Occipital lobe (tissue), 2 donors: Measurements from ENCODE around the gene TOMM40L. TPM values are rescaled to one million over a fixed set of nuclear protein-coding genes. Genes with fewer than 3 reads are reported as not detected.
"Not testable (repeated sequence)": the region's sequence is repeated elsewhere in the genome, so short reads cannot be mapped to it uniquely, and the experiment has no call there.

Experiments used
- DNase-seq: peaks from one replicate; lab custom pipeline; 2025; lab: John Stamatoyannopoulos, UW
- total RNA-seq: library from RNA; depleted of rRNA; stranded (reverse); fragments of >200 nt; gene quantifications from one replicate; pipeline ENCODE4 v1.2.3, GENCODE V29; 2014

TOMM40L gene
- total RNA-seq, 1 donor from 2014 or later = 20.1 TPM

- no peak for DNase-seq
Observed at GRCh38 chr1:161220002-161220401, 5.9 kb upstream of the TOMM40L start.

- DNase-seq = no peak
Observed at GRCh38 chr1:161222175-161223019, 3.5 kb upstream of the TOMM40L start.

GRCh38 chr1:161223805-161224694 is 1.8 kb upstream of the TOMM40L start:
- DNase-seq = no peak

- DNase-seq = not testable (repeated sequence)
Observed at GRCh38 chr1:161224695-161225087, 1.2 kb upstream of the TOMM40L start.

- no peak for DNase-seq
Observed at GRCh38 chr1:161225178-161225533, 704 bp upstream of the TOMM40L start.

GRCh38 chr1:161226320-161226711 is 456 bp downstream of the TOMM40L start:
- DNase-seq = no peak

GRCh38 chr1:161226759-161227158 is 899 bp downstream of the TOMM40L start:
- DNase-seq = no peak

GRCh38 chr1:161227196-161227871 is 1.5 kb downstream of the TOMM40L start:
- DNase-seq = peak; percentile 65

GRCh38 chr1:161228032-161228431 is 2.2 kb downstream of the TOMM40L start:
- DNase-seq = no peak

- no peak for DNase-seq
Observed at GRCh38 chr1:161229896-161230295, 4.0 kb downstream of the TOMM40L start.

- no peak for DNase-seq
Observed at GRCh38 chr1:161230762-161231161, 4.9 kb downstream of the TOMM40L start.

- DNase-seq = no peak
Observed at GRCh38 chr1:161233102-161233501, 7.2 kb downstream of the TOMM40L start.

GRCh38 chr1:161235957-161236775 is 10.3 kb downstream of the TOMM40L start:
- DNase-seq = no peak

GRCh38 chr1:161238039-161238473 is 12.2 kb downstream of the TOMM40L start, which contains the start of gene NR1I3:
TSS of gene NR1I3 (minus strand) at chr1:161238203. CDS start at chr1:161236565, 1,638 bp downstream.
- DNase-seq = no peak

- no peak for DNase-seq
Observed at GRCh38 chr1:161241682-161242081, 15.8 kb downstream of the TOMM40L start.

- no peak for DNase-seq
Observed at GRCh38 chr1:161242313-161242712, 16.5 kb downstream of the TOMM40L start.

- DNase-seq = no peak
Observed at GRCh38 chr1:161244888-161245287, 19.0 kb downstream of the TOMM40L start.

GRCh38 chr1:161250100-161250499 is 24.2 kb downstream of the TOMM40L start:
- DNase-seq = not testable (repeated sequence)

GRCh38 chr1:161250829-161251228 is 25.0 kb downstream of the TOMM40L start:
- DNase-seq = no peak

GRCh38 chr1:161251579-161251978 is 25.7 kb downstream of the TOMM40L start:
- no peak for DNase-seq

- not testable (repeated sequence) for DNase-seq
Observed at GRCh38 chr1:161255302-161255701, 29.4 kb downstream of the TOMM40L start.
